DND-41 (cell line): ENCODE measurements around the gene UACA.

Experiments used
- ATAC-seq: fragments of 200-7000 bp; cut with Tn5 transposase; 3 replicates; pipeline ENCODE4 v1.9.1; 2021; ENCODE audit warnings: low read depth; ENCODE audit not compliant: insufficient read depth
- DNase-seq: peaks from one replicate; pipeline ENCODE4 v3.0.0-alpha.2; 2020
- H2AFZ ChIP-seq: 2 replicates; pipeline ENCODE4 v1.6.0; 2012; ENCODE audit warnings: low read depth, low read length
- H3K27ac ChIP-seq: 2 replicates; pipeline ENCODE4 v1.5.1; 2012; ENCODE audit warnings: low read length, inconsistent platforms
- H3K27me3 ChIP-seq: fragments of 200-600 bp; sonication (generic); 2 replicates; pipeline ENCODE4 v1.6.0; 2012; ENCODE audit warnings: low read length, mild to moderate bottlenecking, inconsistent platforms; ENCODE audit not compliant: insufficient read depth, poor library complexity
- H3K36me3 ChIP-seq: 2 replicates; pipeline ENCODE4 v1.5.1; 2012; ENCODE audit warnings: low read length, inconsistent platforms; ENCODE audit not compliant: insufficient read depth
- H3K4me1 ChIP-seq: 2 replicates; pipeline ENCODE4 v1.5.1; 2012; ENCODE audit warnings: mild to moderate bottlenecking, low read length; ENCODE audit not compliant: insufficient read depth
- H3K4me2 ChIP-seq: 2 replicates; pipeline ENCODE4 v1.6.0; 2012; ENCODE audit warnings: mild to moderate bottlenecking, moderate library complexity, low read length, inconsistent platforms; ENCODE audit not compliant: insufficient read depth
- H3K4me3 ChIP-seq, 2 experiments: fragments of 200-600 bp in 1 of 2; shearing (Covaris generic) in 1 of 2; 2 replicates each; pipeline ENCODE4 v1.5.1; 2012 to 2016; ENCODE audit warnings: inconsistent platforms in 2 of 2, low read length in 2 of 2, mild to moderate bottlenecking in 2 of 2, low read depth in 1 of 2, moderate library complexity in 1 of 2
- H3K79me2 ChIP-seq: 2 replicates; pipeline ENCODE4 v1.6.0; 2012; ENCODE audit warnings: low read length, inconsistent platforms; ENCODE audit not compliant: insufficient read depth
- H3K9ac ChIP-seq: 2 replicates; pipeline ENCODE4 v1.6.0; 2012; ENCODE audit warnings: low read depth, mild to moderate bottlenecking, inconsistent platforms, low read length, moderate library complexity
- H3K9me3 ChIP-seq: 2 replicates; pipeline ENCODE4 v1.5.1; 2012; ENCODE audit warnings: low read length, moderate library complexity, mild to moderate bottlenecking, inconsistent platforms; ENCODE audit not compliant: insufficient read depth, severe bottlenecking
- H4K20me1 ChIP-seq: 2 replicates; pipeline ENCODE4 v1.6.0; 2012; ENCODE audit warnings: low read length; ENCODE audit not compliant: insufficient read depth
- CTCF ChIP-seq: IDR thresholded peaks from 2 replicates; pipeline ENCODE4 v1.5.1; 2012; ENCODE audit warnings: borderline replicate concordance, low read length, moderate library complexity, mild to moderate bottlenecking; ENCODE audit not compliant: poor library complexity, severe bottlenecking; ENCODE audit errors: extremely low read depth
- EZH2 ChIP-seq: IDR thresholded peaks from 3 replicates; pipeline ENCODE4 v1.6.1; 2012; ENCODE audit warnings: borderline replicate concordance, low read depth, mild to moderate bottlenecking, moderate library complexity, low read length, inconsistent platforms; ENCODE audit not compliant: severe bottlenecking

Gene UACA

GRCh38 chr15:70632079-70632478 lies 131.3 kb downstream of the UACA start:
- Histone ChIP-seq H2AFZ (no peak overlapping the region), H3K27me3 (no peaks in the 10 kb centered on the region), H3K4me3 (no peak overlapping the region), H3K27ac (no peak overlapping the region), H3K36me3 (no peaks in the 10 kb centered on the region), H3K4me1 (no peaks in the 10 kb centered on the region), H3K9me3 (no peaks in the 10 kb centered on the region), H3K4me2 (no peak overlapping the region), H3K79me2 (no peaks in the 10 kb centered on the region), H3K9ac (no peak overlapping the region), H4K20me1 (no peaks in the 10 kb centered on the region)
- no peak for TF ChIP-seq EZH2
- no peak for TF ChIP-seq CTCF
- DNase-seq (no peak), ATAC-seq (no peak)

- Histone ChIP-seq H4K20me1 (no peaks in the 10 kb centered on the region), H3K79me2 (no peaks in the 10 kb centered on the region), H3K9me3 (no peaks in the 10 kb centered on the region), H3K4me2 (no peak overlapping the region), H3K27me3 (no peaks in the 10 kb centered on the region), H3K9ac (no peak overlapping the region), H3K4me1 (no peaks in the 10 kb centered on the region), H3K36me3 (no peaks in the 10 kb centered on the region), H2AFZ (no peak overlapping the region), H3K4me3 (no peak overlapping the region), H3K27ac (no peak overlapping the region)
- DNase-seq (no peak), ATAC-seq (no peak)
- TF ChIP-seq CTCF (no peak), EZH2 (no peak)
These were observed 133.6 kb downstream of the UACA start for GRCh38 chr15:70629735-70630273.

- TF ChIP-seq CTCF: no peak
- no peak for TF ChIP-seq EZH2
- Histone ChIP-seq H3K79me2 (no peaks in the 10 kb centered on the region), H3K4me2 (no peak overlapping the region), H2AFZ (no peak overlapping the region), H3K4me3 (no peak overlapping the region), H3K4me1 (no peaks in the 10 kb centered on the region), H3K9ac (no peak overlapping the region), H3K9me3 (no peaks in the 10 kb centered on the region), H3K27me3 (no peaks in the 10 kb centered on the region), H3K27ac (no peak overlapping the region), H4K20me1 (no peaks in the 10 kb centered on the region), H3K36me3 (no peaks in the 10 kb centered on the region)
- ATAC-seq (no peak), DNase-seq (no peak)
These were observed 134.8 kb downstream of the UACA start for GRCh38 chr15:70628549-70628896.
